ENCODE results near the gene FYB1. TPM values are rescaled to one million over a fixed set of nuclear protein-coding genes. Genes with fewer than 3 reads are reported as not detected.
"Not testable (repeated sequence)": the region's sequence is repeated elsewhere in the genome, so short reads cannot be mapped to it uniquely, and the experiment has no call there.

The FYB1 gene
- total and polyA plus RNA-seq, 9 donors = 1.1 to 12.4 (median 3.6) TPM

- no peak overlapping the region for H3K27ac ChIP-seq
- TF ChIP-seq POLR2A (IDR thresholded peaks at IDR 0.05) (no peak), CTCF (IDR thresholded peaks at IDR 0.05) (no peak), EP300 (IDR thresholded peaks at IDR 0.05) (no peak)
- intact Hi-C loops (cut with DNase I) = no loop called here
These were observed 21.4 kb upstream of the FYB1 start for GRCh38 chr5:39240750-39241149.

GRCh38 chr5:39238366-39239105 lies 19.2 kb upstream of the FYB1 start:
- no peaks in the 10 kb centered on the region for H3K9me3 ChIP-seq
- TF ChIP-seq POLR2A (IDR thresholded peaks at IDR 0.05) (no peak), CTCF (IDR thresholded peaks at IDR 0.05) (no peak), EP300 (IDR thresholded peaks at IDR 0.05) (no peak)
- no peak overlapping the region for H3K4me3 ChIP-seq
- H3K4me1 ChIP-seq (ENCODE audit: insufficient read depth) = no peaks in the 10 kb centered on the region
- no peaks in the 10 kb centered on the region for H3K36me3 ChIP-seq
- H3K27me3 ChIP-seq = no peaks in the 10 kb centered on the region
- intact Hi-C loops (cut with DNase I) = no loop called here
- WGBS, 3 donors = 64 to 70% (median 66%) methylated on average over 3 of the region's 3 CpGs
- DNase-seq = no peak
- H3K27ac ChIP-seq = no peak overlapping the region

More at GRCh38 chr5:39240750-39241149, 21.4 kb upstream of the FYB1 start:
- Histone ChIP-seq H3K4me1 (ENCODE audit: insufficient read depth) (no peaks in the 10 kb centered on the region), H3K36me3 (no peaks in the 10 kb centered on the region), H3K27me3 (no peaks in the 10 kb centered on the region), H3K9me3 (no peaks in the 10 kb centered on the region), H3K4me3 (no peak overlapping the region)
- DNase-seq = no peak
- 85 to 88% (median 85%) methylated on average over 1 of the region's 1 CpG for WGBS, 3 donors

GRCh38 chr5:39236718-39237117 lies 17.4 kb upstream of the FYB1 start:
- Histone ChIP-seq H3K36me3 (no peaks in the 10 kb centered on the region), H3K9me3 (no peaks in the 10 kb centered on the region), H3K27me3 (no peaks in the 10 kb centered on the region), H3K4me3 (no peak overlapping the region), H3K4me1 (ENCODE audit: insufficient read depth) (no peaks in the 10 kb centered on the region), H3K27ac (no peak overlapping the region)
- TF ChIP-seq CTCF (IDR thresholded peaks at IDR 0.05) (no peak), EP300 (IDR thresholded peaks at IDR 0.05) (no peak), POLR2A (IDR thresholded peaks at IDR 0.05) (no peak)
- 67 to 80% (median 77%) methylated on average over 1 of the region's 1 CpG for WGBS, 3 donors
- no peak for DNase-seq
- intact Hi-C loops (cut with DNase I) = no loop called here

- Histone ChIP-seq H3K36me3 (no peaks in the 10 kb centered on the region), H3K4me3 (no peak overlapping the region), H3K27ac (no peak overlapping the region), H3K27me3 (no peaks in the 10 kb centered on the region), H3K9me3 (no peaks in the 10 kb centered on the region), H3K4me1 (ENCODE audit: insufficient read depth) (no peaks in the 10 kb centered on the region)
- no peak for DNase-seq
- intact Hi-C loops (cut with DNase I) = no loop called here
- 54 to 66% (median 60%) methylated on average over 3 of the region's 3 CpGs for WGBS, 3 donors
- no peak for TF ChIP-seq CTCF (IDR thresholded peaks at IDR 0.05)
- no peak for TF ChIP-seq EP300 (IDR thresholded peaks at IDR 0.05)
- TF ChIP-seq POLR2A (IDR thresholded peaks at IDR 0.05) = no peak
These were observed 16.3 kb upstream of the FYB1 start for GRCh38 chr5:39235648-39236047.

- H3K27me3 ChIP-seq; H3K4me3 ChIP-seq; H3K4me1 ChIP-seq (ENCODE audit: insufficient read depth); DNase-seq; H3K27ac ChIP-seq; H3K9me3 ChIP-seq; H3K36me3 ChIP-seq; intact Hi-C loops (cut with DNase I): not testable (repeated sequence)
- WGBS, 3 donors = 65 to 74% (median 69%) methylated on average over 1 of the region's 1 CpG
These were observed 15.1 kb upstream of the FYB1 start for GRCh38 chr5:39234494-39234893.
